Adipocyte (in vitro differentiated cells): ENCODE measurements around the gene ADISSP.
A peak's percentile ranks its signal among the peaks of the same experiment; 100 is the strongest.

Experiments
- DNase-seq: peaks from one replicate; pipeline ENCODE4 v3.0.0-alpha.2; 2015; ENCODE audit warnings: low read depth
- H3K27me3 ChIP-seq: replicated peaks from 2 replicates; pipeline ENCODE4 v1.7.0; 2013; ENCODE audit warnings: mild to moderate bottlenecking, low read length, moderate library complexity; ENCODE audit not compliant: control insufficient read depth, insufficient read depth
- H3K36me3 ChIP-seq: 2 replicates; pipeline ENCODE4 v1.7.0; 2013; ENCODE audit warnings: low read length, mild to moderate bottlenecking, moderate library complexity; ENCODE audit not compliant: control insufficient read depth, insufficient read depth, severe bottlenecking
- H3K4me1 ChIP-seq: 2 replicates; pipeline ENCODE4 v1.7.0; 2013; ENCODE audit warnings: mild to moderate bottlenecking, low read length, moderate library complexity; ENCODE audit not compliant: control insufficient read depth, insufficient read depth
- H3K4me3 ChIP-seq: 2 replicates; pipeline ENCODE4 v1.7.0; 2013; ENCODE audit warnings: mild to moderate bottlenecking, low read length, moderate library complexity
- H3K9ac ChIP-seq: 2 replicates; pipeline ENCODE4 v1.7.0; 2013; ENCODE audit warnings: mild to moderate bottlenecking, low read length, moderate library complexity
- H3K9me3 ChIP-seq: 2 replicates; pipeline ENCODE4 v1.7.0; 2013; ENCODE audit warnings: mild to moderate bottlenecking, low read length, moderate library complexity; ENCODE audit not compliant: control insufficient read depth

ADISSP gene

DNA sequence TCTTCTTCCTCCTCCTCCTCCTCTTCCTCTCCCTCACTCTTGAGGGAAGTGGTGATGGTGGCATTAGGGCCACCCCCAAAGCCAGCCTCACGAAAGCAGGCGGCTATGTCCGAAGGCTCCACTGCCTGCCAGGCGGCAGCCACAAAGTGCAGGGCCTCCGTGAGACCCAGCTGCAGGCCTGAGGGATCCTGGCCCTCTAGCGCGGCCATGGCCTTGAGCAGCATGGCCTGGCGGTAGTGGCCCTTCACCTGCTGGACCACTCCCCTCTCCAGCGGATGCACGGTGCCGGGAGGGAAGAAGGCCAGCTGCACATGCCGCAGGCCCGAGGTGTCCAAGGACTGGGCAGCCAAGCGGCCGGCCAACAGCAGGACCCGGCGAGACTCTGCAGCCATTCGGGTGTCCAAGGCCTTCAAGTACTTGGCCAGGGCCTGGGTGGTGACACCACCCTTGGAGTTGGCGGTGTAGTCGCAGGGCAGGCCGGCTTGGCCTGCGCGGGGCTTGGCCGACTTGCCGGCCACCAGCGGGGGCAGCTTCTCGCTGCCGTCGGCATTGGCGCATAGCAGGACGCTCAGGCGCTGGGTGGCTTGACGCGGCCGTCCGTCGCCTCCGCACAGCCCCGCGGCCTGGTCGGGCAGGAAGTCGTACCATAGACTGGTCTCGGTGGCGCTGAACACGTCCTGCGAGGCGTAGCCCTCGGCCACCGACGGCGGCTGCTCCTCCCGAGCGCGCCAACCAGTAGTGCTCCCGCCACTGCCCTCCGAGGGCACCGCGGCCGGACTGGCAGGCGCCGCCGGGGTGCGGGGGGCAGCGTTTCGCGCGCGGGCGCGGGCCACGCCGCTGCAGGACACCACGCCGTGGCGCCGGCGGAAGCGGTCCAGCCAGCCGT, 17.9 kb upstream of the ADISSP start:
- H3K9ac ChIP-seq, result peak overlapping the region; percentile 91
- peak; percentile 18 for DNase-seq
- H3K9me3 ChIP-seq, result no peaks in the 10 kb centered on the region
- no peaks in the 10 kb centered on the region for H3K27me3 ChIP-seq
- H3K4me3 ChIP-seq, result peak overlapping the region; percentile 88
- H3K4me1 ChIP-seq, result peaks cover 34% of the 10 kb centered on the region
- no peaks in the 10 kb centered on the region for H3K36me3 ChIP-seq

DNA sequence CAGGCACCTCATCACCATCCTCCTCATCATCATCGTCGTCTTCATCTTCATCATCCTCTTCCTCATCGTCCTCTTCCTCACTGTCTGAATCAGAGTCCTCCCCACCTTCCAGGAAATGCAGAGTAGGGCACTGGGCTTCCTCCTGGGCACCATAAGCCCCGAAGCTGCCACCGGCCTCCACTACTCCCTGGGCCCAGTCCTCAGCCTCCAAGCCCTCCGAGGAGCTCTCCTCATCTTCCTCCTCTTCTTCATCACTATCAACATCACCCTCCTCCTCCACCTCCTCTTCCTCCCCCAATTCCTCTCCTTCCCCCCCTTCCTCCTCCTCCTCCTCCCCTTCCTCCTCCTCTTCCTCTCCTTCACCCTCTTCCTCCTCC, 17.3 kb upstream of the ADISSP start:
- H3K4me1 ChIP-seq, result peaks cover 34% of the 10 kb centered on the region

DNA sequence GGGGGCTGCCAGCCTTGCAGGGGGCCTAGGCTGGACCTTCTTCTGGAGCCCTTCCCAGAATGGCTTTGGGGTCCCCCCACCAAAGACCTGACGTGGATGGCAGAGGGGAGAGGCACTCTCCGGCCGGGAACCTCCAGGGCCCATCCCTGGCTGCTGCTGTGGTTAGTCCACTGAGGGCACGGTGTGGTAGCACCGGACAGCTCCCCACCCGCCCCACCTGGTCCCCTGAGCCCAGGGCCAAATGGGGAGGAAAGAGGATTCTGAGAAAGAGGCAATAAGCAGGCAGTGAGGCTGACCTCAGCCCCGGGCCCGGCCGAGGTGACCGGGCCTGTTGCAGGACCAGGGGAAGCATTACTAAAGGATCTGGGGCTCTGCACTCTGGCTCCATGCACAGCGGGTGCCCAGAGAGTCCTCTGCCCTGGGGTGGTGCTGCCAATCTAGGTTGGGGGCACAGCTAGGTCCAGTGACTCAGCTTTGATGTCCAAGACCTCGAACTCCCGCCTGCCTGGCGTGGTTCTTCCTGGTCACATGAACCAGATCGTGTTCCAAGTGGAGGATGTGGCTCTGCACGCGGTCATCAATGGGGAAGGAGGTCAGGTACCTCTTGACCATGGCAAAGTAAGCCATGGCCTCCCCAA, 16.8 kb upstream of the ADISSP start:
- Histone ChIP-seq H3K27me3 (no peaks in the 10 kb centered on the region), H3K4me3 (peak overlapping the region; percentile 88), H3K36me3 (no peaks in the 10 kb centered on the region), H3K4me1 (peaks cover 34% of the 10 kb centered on the region), H3K9ac (peak overlapping the region; percentile 91), H3K9me3 (no peaks in the 10 kb centered on the region)
- DNase-seq, result no peak

More for the DNA sequence above, 17.3 kb upstream of the ADISSP start:
- no peaks in the 10 kb centered on the region for H3K36me3 ChIP-seq
- no peaks in the 10 kb centered on the region for H3K27me3 ChIP-seq
- H3K9ac ChIP-seq, result peak overlapping the region; percentile 91
- no peak for DNase-seq
- H3K4me3 ChIP-seq, result peak overlapping the region; percentile 88
- H3K9me3 ChIP-seq, result no peaks in the 10 kb centered on the region

DNA sequence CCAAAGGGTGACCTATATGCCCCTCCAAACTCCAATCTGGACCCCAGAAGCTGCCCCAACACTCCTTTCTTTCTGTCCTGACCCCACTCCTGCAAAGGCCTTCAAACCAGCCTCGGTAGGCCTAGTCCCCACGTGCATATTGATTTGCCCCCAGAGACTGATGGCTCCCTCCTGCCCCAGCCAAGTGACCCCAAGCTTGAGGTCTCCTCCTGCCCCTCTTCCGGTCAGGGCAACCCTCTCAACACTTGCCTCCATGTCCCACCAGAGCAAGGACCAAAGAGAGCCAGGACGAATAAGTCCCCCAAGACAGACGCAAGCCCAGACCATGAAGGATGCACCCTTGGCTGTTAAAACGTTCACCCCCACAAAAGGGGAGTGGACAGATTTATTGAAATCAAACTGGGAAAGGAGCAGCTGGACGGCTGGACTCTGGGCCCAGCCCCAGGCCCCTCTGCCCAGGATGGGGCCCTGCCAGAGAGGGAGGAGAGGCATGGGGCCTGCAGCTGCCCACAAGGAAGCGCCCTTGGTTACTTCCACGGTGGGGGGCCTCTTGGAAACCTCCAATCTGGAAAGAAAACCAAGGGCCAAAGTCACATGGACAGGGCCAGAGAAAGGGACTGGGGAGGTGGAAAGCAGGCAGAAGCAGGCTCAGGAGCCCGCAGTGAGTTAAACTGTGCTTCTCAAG, 16.1 kb upstream of the ADISSP start:
- Histone ChIP-seq H3K9ac (peak overlapping the region; percentile 43), H3K4me1 (peaks cover 34% of the 10 kb centered on the region), H3K4me3 (no peak overlapping the region), H3K36me3 (no peaks in the 10 kb centered on the region), H3K9me3 (no peaks in the 10 kb centered on the region), H3K27me3 (no peaks in the 10 kb centered on the region)
- no peak for DNase-seq

DNA sequence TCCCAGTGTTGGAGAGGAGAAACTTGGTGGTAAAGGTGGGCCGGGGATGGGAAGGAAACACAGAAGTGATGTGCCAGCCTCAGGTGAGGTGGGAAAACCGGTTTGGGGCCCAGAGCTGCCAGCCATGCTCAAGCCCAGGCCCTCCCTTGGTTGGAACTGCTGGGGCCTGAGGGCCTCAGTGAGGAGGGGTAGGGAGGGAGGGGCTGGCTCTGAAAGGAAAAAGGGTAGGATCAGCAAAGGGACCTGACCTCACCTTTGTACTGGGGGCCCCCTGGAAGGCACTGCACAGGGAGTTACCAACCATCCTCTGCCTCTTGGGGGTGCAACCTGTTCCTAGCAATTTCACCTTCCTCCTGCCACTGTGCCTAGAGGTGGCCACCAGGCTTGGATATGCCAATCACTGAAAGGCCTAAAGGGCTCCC, 15.5 kb upstream of the ADISSP start:
- no peaks in the 10 kb centered on the region for H3K9me3 ChIP-seq
- H3K36me3 ChIP-seq, result no peaks in the 10 kb centered on the region
- peak overlapping the region; percentile 43 for H3K9ac ChIP-seq
- H3K4me3 ChIP-seq, result no peak overlapping the region
- no peaks in the 10 kb centered on the region for H3K27me3 ChIP-seq
- H3K4me1 ChIP-seq, result peaks cover 34% of the 10 kb centered on the region
- DNase-seq, result no peak

DNA sequence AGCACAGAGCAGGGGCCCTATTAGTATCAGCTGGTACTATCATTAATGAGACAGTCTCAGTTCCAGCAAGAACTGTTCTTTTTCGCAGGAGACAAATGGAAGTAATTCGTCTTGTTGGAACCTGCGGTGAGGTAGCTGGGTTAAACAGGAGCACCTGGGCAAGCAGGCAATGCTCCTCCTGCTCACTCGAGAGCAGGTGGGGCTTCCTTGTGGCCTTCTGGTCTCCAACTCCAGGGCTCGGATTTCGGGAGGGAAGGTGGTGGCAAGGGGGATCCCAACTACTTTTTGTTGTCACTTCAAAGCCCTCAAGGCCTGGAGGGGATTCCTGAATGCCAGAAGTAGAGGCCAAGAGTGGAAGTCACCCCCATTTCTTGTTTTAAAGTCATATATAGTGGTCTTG, 15.0 kb upstream of the ADISSP start:
- no peaks in the 10 kb centered on the region for H3K27me3 ChIP-seq
- H3K9me3 ChIP-seq, result no peaks in the 10 kb centered on the region
- H3K4me3 ChIP-seq, result no peak overlapping the region
- no peak for DNase-seq
- peaks cover 36% of the 10 kb centered on the region for H3K4me1 ChIP-seq
- no peak overlapping the region for H3K9ac ChIP-seq
- H3K36me3 ChIP-seq, result no peaks in the 10 kb centered on the region

DNA sequence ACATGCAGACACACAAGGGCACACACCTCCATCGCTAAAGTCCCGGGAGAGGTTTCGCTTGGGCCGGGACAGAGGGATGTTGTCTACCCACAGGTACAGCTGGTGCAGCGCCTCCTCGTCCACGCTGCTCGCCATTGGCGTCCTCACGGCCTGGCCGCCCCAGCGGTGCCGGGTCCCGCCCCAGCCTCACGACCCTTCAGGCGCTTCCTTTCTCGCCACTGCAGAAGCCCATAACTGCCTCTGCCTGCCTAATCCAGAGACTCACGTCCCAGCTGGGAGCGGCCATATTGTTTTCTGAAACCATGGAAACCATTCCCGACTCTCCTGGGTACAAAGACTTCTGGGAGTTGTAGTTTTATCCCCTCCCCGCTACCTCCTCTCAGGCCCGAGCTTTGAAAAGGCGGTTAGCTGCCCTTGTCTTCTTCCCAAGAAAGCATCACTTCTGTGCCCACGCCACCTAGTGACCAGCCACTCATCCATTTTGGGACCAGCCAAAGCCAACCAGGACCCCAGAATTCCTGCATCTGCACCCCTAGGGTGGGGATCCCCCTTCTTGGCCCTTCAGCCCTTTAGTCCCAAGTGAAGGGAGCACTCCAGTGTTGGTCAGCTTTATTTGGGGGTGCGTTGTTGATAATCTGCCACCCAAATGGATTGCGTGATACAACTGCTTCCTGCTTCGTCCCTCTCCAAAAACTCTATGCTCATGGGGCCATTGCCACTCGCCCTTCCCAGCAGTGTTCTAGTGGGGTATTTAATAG, 13.8 kb upstream of the ADISSP start, which contains the start of gene SPEF1:
SPEF1 (minus strand) TSS at position 296 of the 758 bp plus-strand sequence; CDS start at position 135, 161 bp downstream.
- Histone ChIP-seq H3K9ac (peak within 1 kb of the TSS; percentile 36), H3K9me3 (no peaks in the 10 kb centered on the region), H3K4me1 (peaks cover 34% of the 10 kb centered on the region), H3K4me3 (peak within 1 kb of the TSS; percentile 78), H3K27me3 (no peaks in the 10 kb centered on the region), H3K36me3 (no peaks in the 10 kb centered on the region)
- peak; percentile 97 for DNase-seq

DNA sequence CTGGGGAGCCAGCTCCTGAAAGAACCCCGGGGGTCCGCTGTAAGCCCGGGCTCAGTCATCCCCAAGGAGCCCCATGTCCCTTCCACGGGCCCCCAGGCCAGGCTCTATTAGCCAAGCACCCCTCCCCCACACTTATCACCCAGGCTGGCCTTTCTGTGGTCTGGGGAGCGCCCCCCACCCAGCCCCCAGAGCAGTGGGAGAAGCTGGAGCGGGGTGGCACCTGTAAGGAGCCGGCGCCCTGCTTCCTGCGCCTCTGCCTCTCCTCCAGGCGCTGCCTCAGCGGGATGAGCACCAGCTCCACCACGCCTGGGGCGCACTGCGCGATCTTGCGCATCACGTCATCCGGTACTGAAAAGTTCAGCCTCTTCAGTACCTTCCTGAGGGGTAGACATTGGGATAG, 11.4 kb upstream of the ADISSP start:
- no peaks in the 10 kb centered on the region for H3K36me3 ChIP-seq
- peaks cover 18% of the 10 kb centered on the region for H3K4me1 ChIP-seq
- H3K9me3 ChIP-seq, result peaks cover 4% of the 10 kb centered on the region
- DNase-seq, result no peak
- H3K27me3 ChIP-seq, result no peaks in the 10 kb centered on the region
- H3K9ac ChIP-seq, result no peak overlapping the region
- H3K4me3 ChIP-seq, result no peak overlapping the region

DNA sequence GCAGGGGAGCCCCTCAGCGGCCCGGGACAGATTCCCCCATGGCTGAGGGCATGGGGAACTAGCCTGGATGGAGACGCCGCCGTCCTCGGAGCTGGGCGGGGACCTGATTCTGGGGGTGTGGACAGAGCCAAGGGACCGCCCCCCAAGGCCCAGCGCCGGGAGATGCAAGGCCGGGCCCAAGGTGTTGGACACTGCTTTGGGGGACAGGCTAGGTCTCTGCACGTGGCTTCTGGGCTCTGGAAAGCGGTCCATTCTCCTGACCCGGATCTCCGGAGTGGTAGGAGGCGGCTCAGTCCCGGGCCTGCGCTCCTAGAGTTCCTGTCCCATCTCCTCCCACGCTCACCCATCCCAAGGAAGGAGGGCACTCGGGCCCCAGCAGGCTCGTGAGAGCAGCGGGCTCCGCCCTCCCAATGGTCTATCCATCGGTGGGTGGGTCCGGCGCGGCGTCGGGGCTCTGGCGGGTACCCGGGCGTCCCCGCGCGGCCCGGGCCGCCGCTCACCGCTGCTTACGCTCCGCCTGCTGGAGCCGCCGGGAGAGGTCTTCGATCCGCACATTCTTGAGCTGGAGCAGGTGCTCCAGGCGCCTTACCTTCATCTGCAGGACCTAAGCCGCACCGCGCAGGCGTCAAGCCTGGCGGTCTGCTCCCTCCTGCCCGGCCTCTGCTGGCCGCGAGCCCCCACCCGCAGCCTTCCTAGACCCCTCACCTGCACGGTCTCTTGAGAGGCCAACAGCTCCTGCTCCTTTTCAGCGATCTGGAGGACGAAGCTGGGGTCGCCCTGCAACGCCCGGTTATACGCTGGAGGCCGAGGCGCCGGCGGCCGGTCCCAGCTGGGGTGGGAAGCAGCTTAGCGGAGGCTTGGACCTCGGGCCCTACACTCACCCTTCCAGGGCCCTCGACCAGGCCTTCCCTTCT, 10.4 kb upstream of the ADISSP start:
- Histone ChIP-seq H3K27me3 (no peaks in the 10 kb centered on the region), H3K4me3 (peak overlapping the region; percentile 78), H3K9ac (peak overlapping the region; percentile 78), H3K4me1 (peaks cover 11% of the 10 kb centered on the region), H3K36me3 (no peaks in the 10 kb centered on the region), H3K9me3 (peaks cover 4% of the 10 kb centered on the region)
- peak; percentile 69 for DNase-seq

DNA sequence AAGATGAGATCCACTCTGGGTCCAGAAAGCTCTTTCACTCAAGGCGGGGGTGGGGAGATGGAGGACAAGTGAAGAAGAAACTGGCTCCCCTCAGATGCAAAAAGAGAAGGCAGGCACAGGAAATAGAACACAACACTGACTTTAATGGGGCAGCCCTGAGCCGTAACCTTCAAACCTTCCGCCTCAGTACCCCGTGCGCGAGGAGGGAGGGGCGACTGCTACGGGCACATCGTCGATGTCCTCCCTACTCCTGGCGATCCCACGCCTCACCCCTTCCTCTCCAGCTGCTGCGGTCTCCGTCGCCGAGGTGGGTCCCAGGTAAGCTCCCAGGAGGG, 9.8 kb upstream of the ADISSP start:
- H3K4me1 ChIP-seq, result peaks cover 11% of the 10 kb centered on the region
- H3K9me3 ChIP-seq, result peaks cover 4% of the 10 kb centered on the region
- peak overlapping the region; percentile 78 for H3K9ac ChIP-seq
- no peak for DNase-seq
- peak overlapping the region; percentile 78 for H3K4me3 ChIP-seq
- no peaks in the 10 kb centered on the region for H3K36me3 ChIP-seq
- H3K27me3 ChIP-seq, result no peaks in the 10 kb centered on the region
